IMR-90 (cell line): ENCODE data around the gene DPYD. TPM values are rescaled to one million over a fixed set of nuclear protein-coding genes. Genes with fewer than 3 reads are reported as not detected.

ENCODE experiments used
- ATAC-seq: fragments of 200-7000 bp; cut with Tn5 transposase; 2 replicates; pipeline ENCODE4 v1.9.1; 2020; ENCODE audit warnings: low read depth, mild to moderate bottlenecking, moderate library complexity
- BruUV-seq: library from RNA; stranded (reverse); fragments of 400-500 nt; replicated peaks from 2 replicates; lab custom pipeline; 2021; lab: Mats Ljungman, UMichigan
- CTCF ChIA-PET: fragments of 300-600 bp; formaldehyde crosslinking; extraction: SDS; loops from one replicate; lab custom pipeline; 2021; ENCODE audit warnings: antibody characterized with exemption; lab: Yijun Ruan, JAX
- POLR2A ChIA-PET: fragments of 300-600 bp; sonication (Branson Sonifier 250); formaldehyde crosslinking; loops from one replicate; lab custom pipeline; 2022; ENCODE audit warnings: antibody characterized with exemption; ENCODE audit not compliant: unreplicated experiment; lab: Charles Lee
- DNase-seq: peaks from one replicate; pipeline ENCODE4 v3.0.0; 2013
- H2AFZ ChIP-seq: replicated peaks from 2 replicates; pipeline ENCODE3; 2013; ENCODE audit warnings: low read length, mild to moderate bottlenecking; ENCODE audit not compliant: poor library complexity
- H2AK5ac ChIP-seq: 2 replicates; pipeline ENCODE4 v1.6.1; 2013; ENCODE audit warnings: low read depth, low read length, inconsistent platforms
- H2AK9ac ChIP-seq: replicated peaks from 2 replicates; pipeline ENCODE3; 2013; ENCODE audit warnings: mild to moderate bottlenecking, low read depth, low read length, moderate library complexity; ENCODE audit not compliant: poor library complexity
- H2BK120ac ChIP-seq: 2 replicates; pipeline ENCODE4 v1.6.1; 2013; ENCODE audit warnings: low read depth, low read length, inconsistent platforms
- H2BK15ac ChIP-seq: 3 replicates; pipeline ENCODE4 v1.6.1; 2013; ENCODE audit warnings: low read depth, low read length, inconsistent platforms
- H2BK20ac ChIP-seq: 2 replicates; pipeline ENCODE4 v1.6.1; 2013; ENCODE audit warnings: low read depth, mild to moderate bottlenecking, inconsistent platforms, low read length, moderate library complexity
- H2BK5ac ChIP-seq: 2 replicates; pipeline ENCODE4 v1.6.1; 2013; ENCODE audit warnings: mild to moderate bottlenecking, low read depth, low read length, inconsistent platforms; ENCODE audit not compliant: poor library complexity, severe bottlenecking
- H3K14ac ChIP-seq: replicated peaks from 2 replicates; pipeline ENCODE4 v1.6.1; 2013; ENCODE audit warnings: low read depth, low read length, inconsistent platforms
- H3K18ac ChIP-seq: 2 replicates; pipeline ENCODE4 v1.6.1; 2013; ENCODE audit warnings: low read depth, low read length, control low read depth
- H3K23ac ChIP-seq: 2 replicates; pipeline ENCODE4 v1.6.1; 2013; ENCODE audit warnings: low read depth, low read length, inconsistent platforms
- H3K27ac ChIP-seq: 2 replicates; pipeline ENCODE4 v1.5.1; 2013; ENCODE audit warnings: mild to moderate bottlenecking, control low read depth, low read length; ENCODE audit not compliant: insufficient read depth
- H3K27me3 ChIP-seq: 2 replicates; pipeline ENCODE4 v1.6.1; 2013; ENCODE audit warnings: low read length; ENCODE audit not compliant: control insufficient read depth, insufficient read depth
- H3K36me3 ChIP-seq: 2 replicates; pipeline ENCODE4 v1.6.1; 2013; ENCODE audit warnings: low read length, mixed read lengths; ENCODE audit not compliant: control insufficient read depth, insufficient read depth
- H3K4ac ChIP-seq: 2 replicates; pipeline ENCODE4 v1.6.1; 2013; ENCODE audit warnings: low read depth, low read length, inconsistent platforms
- H3K4me1 ChIP-seq: 2 replicates; pipeline ENCODE4 v1.6.1; 2013; ENCODE audit warnings: low read length, mixed read lengths; ENCODE audit not compliant: control insufficient read depth, insufficient read depth
- H3K4me2 ChIP-seq: 2 replicates; pipeline ENCODE4 v1.6.1; 2013; ENCODE audit warnings: low read depth, mild to moderate bottlenecking, control low read depth, low read length, moderate library complexity
- H3K4me3 ChIP-seq: 2 replicates; pipeline ENCODE4 v1.5.1; 2013; ENCODE audit warnings: low read depth, mild to moderate bottlenecking, control low read depth, low read length, moderate library complexity; ENCODE audit not compliant: insufficient read depth
- H3K56ac ChIP-seq: 2 replicates; pipeline ENCODE4 v1.6.1; 2013; ENCODE audit warnings: low read length, inconsistent platforms; ENCODE audit not compliant: insufficient read depth; ENCODE audit errors: extremely low read depth
- H3K79me1 ChIP-seq, 2 experiments: 2 replicates each; pipeline ENCODE4 v1.6.1; 2013; ENCODE audit warnings: low read length in 2 of 2, inconsistent platforms in 1 of 2, low read depth in 1 of 2
- H3K9ac ChIP-seq: 2 replicates; pipeline ENCODE4 v1.6.1; 2013; ENCODE audit warnings: low read depth, low read length, control low read depth
- H3K9me1 ChIP-seq: 2 replicates; pipeline ENCODE4 v1.6.1; 2013; ENCODE audit warnings: low read length, inconsistent platforms; ENCODE audit not compliant: insufficient read depth
- H3K9me3 ChIP-seq: 2 replicates; pipeline ENCODE4 v1.6.1; 2013; ENCODE audit warnings: low read length; ENCODE audit not compliant: control insufficient read depth, insufficient read depth
- H4K20me1 ChIP-seq: 2 replicates; pipeline ENCODE4 v1.6.1; 2013; ENCODE audit warnings: low read length, inconsistent platforms; ENCODE audit not compliant: insufficient read depth
- H4K5ac ChIP-seq: 2 replicates; pipeline ENCODE4 v1.6.1; 2013; ENCODE audit warnings: mild to moderate bottlenecking, low read depth, low read length, control low read depth
- H4K8ac ChIP-seq, 2 experiments: 2 replicates each; pipeline ENCODE4 v1.6.1; 2013; ENCODE audit warnings: low read depth in 2 of 2, low read length in 2 of 2, control low read depth in 1 of 2, inconsistent platforms in 1 of 2
- H4K91ac ChIP-seq: 2 replicates; pipeline ENCODE4 v1.6.1; 2013; ENCODE audit warnings: low read depth, low read length, inconsistent platforms; ENCODE audit not compliant: insufficient read depth
- BHLHE40 ChIP-seq: fragments of 150-350 bp; IDR thresholded peaks from 2 replicates; pipeline ENCODE4 v1.6.1; 2016; ENCODE audit warnings: mild to moderate bottlenecking, low read depth, low read length
- CEBPB ChIP-seq: IDR thresholded peaks from 2 replicates; pipeline ENCODE4 v1.6.1; 2012; ENCODE audit warnings: low read depth, low read length, improper control_type of control experiment
- FOS ChIP-seq: fragments of 150-350 bp; IDR thresholded peaks from 2 replicates; pipeline ENCODE4 v1.6.1; 2016; ENCODE audit warnings: low read depth, low read length
- MAFK ChIP-seq: IDR thresholded peaks from 2 replicates; pipeline ENCODE4 v1.6.1; 2012; ENCODE audit warnings: low read depth, low read length, improper control_type of control experiment
- NFE2L2 ChIP-seq: fragments of 150-350 bp; IDR thresholded peaks from 2 replicates; pipeline ENCODE4 v1.6.1; 2016; ENCODE audit warnings: low read depth, mild to moderate bottlenecking, low read length
- POLR2A ChIP-seq: IDR thresholded peaks from 2 replicates; pipeline ENCODE4 v1.6.1; 2012; ENCODE audit warnings: mild to moderate bottlenecking, low read depth, low read length
- RAD21 ChIP-seq: IDR thresholded peaks from 2 replicates; pipeline ENCODE4 v1.6.1; 2012; ENCODE audit warnings: low read length, improper control_type of control experiment
- WGBS, 2 experiments: methylation state at CpG; one replicate each; pipeline versions ENCODE4 v1.1.5 to v1.1.7; 2013; ENCODE audit warnings: missing lambda C conversion rate in 2 of 2; ENCODE audit not compliant: insufficient read length in 1 of 2; ENCODE audit errors: extremely low coverage in 2 of 2; 5-methylcytosine and 5-hydroxymethylcytosine counted together
- dilution Hi-C: fragments of 300-500 bp; cut with HindIII; formaldehyde crosslinking; loops from one replicate; pipeline ENCODE4 v1.14.3; 2018; ENCODE audit warnings: low sequenced_read_pairs; ENCODE audit not compliant: unreplicated experiment
- in situ Hi-C: fragments of 300-500 bp; cut with MboI; formaldehyde crosslinking; loops from 3 replicates; pipeline ENCODE4 v1.14.3; 2019; ENCODE audit warnings: low sequenced_read_pairs, inconsistent platforms, mixed read lengths
- intact Hi-C: fragments of 100-400 bp; cut with micrococcal nuclease; formaldehyde crosslinking; loops from 2 replicates; pipeline ENCODE4 v1.10.0; 2022
- polyA plus RNA-seq, 3 experiments: library from polyadenylated mRNA; depleted of rRNA; stranded (reverse); fragments of >200 nt; gene quantifications; 2 replicates each; pipeline ENCODE4 v1.2.3, GENCODE V29; 2012; ENCODE audit warnings: low replicate concordance in 1 of 3
- total RNA-seq: library from RNA; depleted of rRNA; stranded (reverse); fragments of >200 nt; gene quantifications from 2 replicates; pipeline ENCODE4 v1.2.3, GENCODE V29; 2012
- TF ChIP-seq, protein P1 (sequence below): conservative IDR thresholded peaks from 2 replicates; pipeline ENCODE4 v1.5.1; 2012; ENCODE audit warnings: mild to moderate bottlenecking, low read depth, low read length, improper control_type of control experiment
- TF ChIP-seq, protein P2 (sequence below): fragments of 150-350 bp; IDR thresholded peaks from 2 replicates; pipeline ENCODE4 v1.6.1; 2017; ENCODE audit warnings: mild to moderate bottlenecking, antibody characterized with exemption, low read length, low read depth

DPYD gene
- total and polyA plus RNA-seq, 2 of the 4 experiments (the other 2 are of a cell fraction) = 9.3 to 47.3 TPM

DNA sequence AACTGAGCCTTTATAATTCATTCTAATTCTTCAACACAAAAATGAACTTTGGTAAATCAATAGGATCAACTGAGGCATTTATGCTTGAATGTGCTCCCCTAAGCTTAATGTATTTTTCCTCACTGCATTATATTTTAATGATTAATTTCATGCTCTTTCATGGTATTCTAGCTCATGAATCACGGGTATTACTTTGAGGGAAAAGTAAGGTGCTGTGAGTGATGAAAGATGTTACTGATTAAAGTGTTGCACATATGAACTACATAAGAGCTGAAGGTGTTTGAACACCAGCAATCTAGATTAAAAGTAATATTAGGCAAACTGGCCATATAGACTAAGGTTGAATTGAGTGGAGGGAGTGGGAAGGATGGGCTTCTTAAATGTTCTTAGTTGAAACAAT lies 1.9 kb downstream of the DPYD start:
- BruUV-seq = TSS peak; percentile 62
- H3K56ac ChIP-seq = no peak overlapping the region
- H3K36me3 ChIP-seq = no peaks in the 10 kb centered on the region
- no peaks in the 10 kb centered on the region for H3K9me1 ChIP-seq
- H2BK20ac ChIP-seq = no peak overlapping the region
- no peak overlapping the region for H2BK5ac ChIP-seq
- H3K9me3 ChIP-seq = no peaks in the 10 kb centered on the region
- CTCF ChIA-PET = interaction anchor here (0.8 kb wide), 1 partner anchor 337 kb away, joined by 4 read pairs; no protein-coding TSS in a partner anchor
- H3K4me1 ChIP-seq = 0 out of 2 replicates have a peak, but pooled peaks cover 2% of the 10 kb centered on the region
- ATAC-seq (no peak), DNase-seq (no peak)
- H3K23ac ChIP-seq = no peak overlapping the region
- H3K27me3 ChIP-seq = no peaks in the 10 kb centered on the region
- peak overlapping the region; percentile 9; the same call in 1 of the 2 replicates for H4K5ac ChIP-seq
- no peak overlapping the region for H4K8ac ChIP-seq
- intact Hi-C loops (no loop called here), in situ Hi-C loops (loop anchor here (10.0 kb wide), 1 partner anchor 126 kb away; no protein-coding TSS in a partner anchor), dilution Hi-C loops (no loop called here)
- peak overlapping the region; percentile 97; the same call in 1 of the 2 replicates for H3K4me2 ChIP-seq
- H3K79me1 ChIP-seq = peaks cover 4 to 14% of the 10 kb centered on the region in 2 experiments
- H3K18ac ChIP-seq = no peak overlapping the region; the same call in 1 of the 2 replicates
- H2BK120ac ChIP-seq = no peak overlapping the region
- no peak overlapping the region for H2AK9ac ChIP-seq
- H3K9ac ChIP-seq = no peak overlapping the region
- H2BK15ac ChIP-seq = no peak overlapping the region
- WGBS, 2 experiments = no CpG with 5 or more reads among the region's 1 CpG
- no peak overlapping the region for H2AK5ac ChIP-seq
- H3K4ac ChIP-seq = no peak overlapping the region
- H2AFZ ChIP-seq = no peak overlapping the region
- no peak overlapping the region for H4K91ac ChIP-seq
- no peak overlapping the region for H3K27ac ChIP-seq
- peak overlapping the region; percentile 16; the same call in 1 of the 2 replicates for H3K14ac ChIP-seq
- no peaks in the 10 kb centered on the region; the same call in 1 of the 2 replicates for H4K20me1 ChIP-seq
- TF ChIP-seq, protein P1, sequence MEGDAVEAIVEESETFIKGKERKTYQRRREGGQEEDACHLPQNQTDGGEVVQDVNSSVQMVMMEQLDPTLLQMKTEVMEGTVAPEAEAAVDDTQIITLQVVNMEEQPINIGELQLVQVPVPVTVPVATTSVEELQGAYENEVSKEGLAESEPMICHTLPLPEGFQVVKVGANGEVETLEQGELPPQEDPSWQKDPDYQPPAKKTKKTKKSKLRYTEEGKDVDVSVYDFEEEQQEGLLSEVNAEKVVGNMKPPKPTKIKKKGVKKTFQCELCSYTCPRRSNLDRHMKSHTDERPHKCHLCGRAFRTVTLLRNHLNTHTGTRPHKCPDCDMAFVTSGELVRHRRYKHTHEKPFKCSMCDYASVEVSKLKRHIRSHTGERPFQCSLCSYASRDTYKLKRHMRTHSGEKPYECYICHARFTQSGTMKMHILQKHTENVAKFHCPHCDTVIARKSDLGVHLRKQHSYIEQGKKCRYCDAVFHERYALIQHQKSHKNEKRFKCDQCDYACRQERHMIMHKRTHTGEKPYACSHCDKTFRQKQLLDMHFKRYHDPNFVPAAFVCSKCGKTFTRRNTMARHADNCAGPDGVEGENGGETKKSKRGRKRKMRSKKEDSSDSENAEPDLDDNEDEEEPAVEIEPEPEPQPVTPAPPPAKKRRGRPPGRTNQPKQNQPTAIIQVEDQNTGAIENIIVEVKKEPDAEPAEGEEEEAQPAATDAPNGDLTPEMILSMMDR = no peak
- no peak for TF ChIP-seq FOS
- TF ChIP-seq, protein P2, sequence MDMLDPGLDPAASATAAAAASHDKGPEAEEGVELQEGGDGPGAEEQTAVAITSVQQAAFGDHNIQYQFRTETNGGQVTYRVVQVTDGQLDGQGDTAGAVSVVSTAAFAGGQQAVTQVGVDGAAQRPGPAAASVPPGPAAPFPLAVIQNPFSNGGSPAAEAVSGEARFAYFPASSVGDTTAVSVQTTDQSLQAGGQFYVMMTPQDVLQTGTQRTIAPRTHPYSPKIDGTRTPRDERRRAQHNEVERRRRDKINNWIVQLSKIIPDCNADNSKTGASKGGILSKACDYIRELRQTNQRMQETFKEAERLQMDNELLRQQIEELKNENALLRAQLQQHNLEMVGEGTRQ = no peak
- TF ChIP-seq NFE2L2 = no peak
- no peak for TF ChIP-seq RAD21
- no peak for TF ChIP-seq BHLHE40
- TF ChIP-seq MAFK = no peak
- TF ChIP-seq CEBPB = no peak
- TF ChIP-seq POLR2A = no peak
- peak overlapping the region; percentile 26; the same call in 1 of the 2 replicates for H3K4me3 ChIP-seq
- POLR2A ChIA-PET = no interaction called here
